H9 (cell line): Measurements from ENCODE around the gene PDE2A. TPM values are rescaled to one million over a fixed set of nuclear protein-coding genes. Genes with fewer than 3 reads are reported as not detected.

Experiments
- DNase-seq: peaks from one replicate; pipeline ENCODE4 v3.0.0-alpha.2; 2017
- H2AFZ ChIP-seq: one replicate; pipeline ENCODE4 v1.6.1; 2013; ENCODE audit warnings: mild to moderate bottlenecking, low read length, control low read depth, moderate library complexity
- H2AK5ac ChIP-seq: 2 replicates; pipeline ENCODE4 v1.6.1; 2013; ENCODE audit warnings: low read length, control low read depth, mixed read lengths; ENCODE audit not compliant: insufficient read length
- H2BK120ac ChIP-seq: one replicate; pipeline ENCODE4 v1.6.1; 2013; ENCODE audit warnings: low read depth, mild to moderate bottlenecking, low read length, control low read depth, inconsistent platforms; ENCODE audit not compliant: poor library complexity, severe bottlenecking
- H2BK12ac ChIP-seq: 2 replicates; pipeline ENCODE4 v1.6.1; 2013; ENCODE audit warnings: low read length, control low read depth, mixed read lengths, low read depth; ENCODE audit not compliant: insufficient read length
- H2BK15ac ChIP-seq: 2 replicates; pipeline ENCODE4 v1.6.1; 2013; ENCODE audit warnings: low read depth, low read length, control low read depth
- H2BK20ac ChIP-seq: one replicate; pipeline ENCODE4 v1.6.1; 2013; ENCODE audit warnings: low read depth, mild to moderate bottlenecking, low read length, control low read depth, inconsistent platforms; ENCODE audit not compliant: poor library complexity, severe bottlenecking
- H2BK5ac ChIP-seq: 2 replicates; pipeline ENCODE4 v1.6.1; 2013; ENCODE audit warnings: low read length, control low read depth, mixed read lengths; ENCODE audit not compliant: insufficient read length
- H3K14ac ChIP-seq: 2 replicates; pipeline ENCODE4 v1.6.1; 2013; ENCODE audit warnings: low read length, control low read depth; ENCODE audit not compliant: insufficient read depth
- H3K18ac ChIP-seq: 2 replicates; pipeline ENCODE4 v1.6.1; 2013; ENCODE audit warnings: low read depth, mild to moderate bottlenecking, mixed read lengths, low read length, control low read depth; ENCODE audit not compliant: insufficient read length
- H3K23ac ChIP-seq: 2 replicates; pipeline ENCODE4 v1.6.1; 2013; ENCODE audit warnings: low read length, control low read depth, mixed read lengths, low read depth; ENCODE audit not compliant: insufficient read length
- H3K23me2 ChIP-seq: 2 replicates; pipeline ENCODE4 v1.6.1; 2013; ENCODE audit warnings: low read depth, mild to moderate bottlenecking, mixed read lengths, low read length, control low read depth; ENCODE audit not compliant: insufficient read length, poor library complexity, severe bottlenecking
- H3K27ac ChIP-seq: 2 replicates; pipeline ENCODE4 v1.5.1; 2013; ENCODE audit warnings: low read length, control low read depth, mixed read lengths, low read depth; ENCODE audit not compliant: insufficient read length
- H3K27me3 ChIP-seq: 2 replicates; pipeline ENCODE4 v1.6.1; 2013; ENCODE audit warnings: low read length, control low read depth, inconsistent platforms; ENCODE audit not compliant: insufficient read depth
- H3K4ac ChIP-seq: 2 replicates; pipeline ENCODE4 v1.6.1; 2013; ENCODE audit warnings: low read depth, mild to moderate bottlenecking, control low read depth, inconsistent platforms, low read length, moderate library complexity
- H3K4me1 ChIP-seq: 2 replicates; pipeline ENCODE4 v1.6.1; 2013; ENCODE audit warnings: low read length, control low read depth, inconsistent platforms; ENCODE audit not compliant: insufficient read depth
- H3K4me2 ChIP-seq: 2 replicates; pipeline ENCODE4 v1.6.1; 2013; ENCODE audit warnings: low read length, control low read depth, mixed read lengths; ENCODE audit not compliant: insufficient read length, insufficient read depth
- H3K56ac ChIP-seq: 2 replicates; pipeline ENCODE4 v1.6.1; 2013; ENCODE audit warnings: low read depth, mild to moderate bottlenecking, mixed read lengths, low read length, control low read depth; ENCODE audit not compliant: insufficient read length
- H3K79me1 ChIP-seq: 2 replicates; pipeline ENCODE4 v1.6.1; 2013; ENCODE audit warnings: low read depth, mild to moderate bottlenecking, moderate library complexity, low read length, control low read depth, inconsistent platforms; ENCODE audit not compliant: insufficient read depth, poor library complexity, severe bottlenecking
- H3K79me2 ChIP-seq: 2 replicates; pipeline ENCODE4 v1.6.1; 2013; ENCODE audit warnings: low read length, control low read depth, inconsistent platforms; ENCODE audit not compliant: insufficient read depth
- H3K9ac ChIP-seq: 2 replicates; pipeline ENCODE4 v1.6.1; 2013; ENCODE audit warnings: low read length, control low read depth, mixed read lengths; ENCODE audit not compliant: insufficient read length; ENCODE audit errors: extremely low read depth
- H3K9me3 ChIP-seq: one replicate; pipeline ENCODE4 v1.6.1; 2013; ENCODE audit warnings: low read depth, low read length, inconsistent platforms; ENCODE audit not compliant: control insufficient read depth
- H3T11ph ChIP-seq: one replicate; pipeline ENCODE4 v1.6.1; 2013; ENCODE audit warnings: mild to moderate bottlenecking, low read length, control low read depth, inconsistent platforms
- H4K20me1 ChIP-seq: one replicate; pipeline ENCODE4 v1.6.1; 2013; ENCODE audit not compliant: control insufficient read depth, insufficient read length, insufficient read depth
- H4K5ac ChIP-seq: 2 replicates; pipeline ENCODE4 v1.6.1; 2013; ENCODE audit warnings: low read depth, mild to moderate bottlenecking, mixed read lengths, low read length, control low read depth; ENCODE audit not compliant: insufficient read length
- H4K8ac ChIP-seq: replicated peaks from 2 replicates; pipeline ENCODE4 v1.6.1; 2013; ENCODE audit warnings: low read length, control low read depth, mixed read lengths, low read depth; ENCODE audit not compliant: insufficient read length
- H4K91ac ChIP-seq: 2 replicates; pipeline ENCODE4 v1.6.1; 2013; ENCODE audit warnings: low read depth, mild to moderate bottlenecking, moderate library complexity, mixed read lengths, low read length, control low read depth; ENCODE audit not compliant: insufficient read length
- H3K27ac Mint-ChIP-seq, 3 experiments: 2 replicates in 2 of 3; 3 replicates in 1 of 3; pipeline ENCODE4 v1.8.0; 2020 to 2021; ENCODE audit warnings: mixed read lengths in 3 of 3, mild to moderate bottlenecking in 1 of 3, moderate library complexity in 1 of 3
- H3K27me3 Mint-ChIP-seq: 2 replicates; pipeline ENCODE4 v1.8.0; 2021; ENCODE audit warnings: low read depth, mild to moderate bottlenecking, moderate library complexity, mixed read lengths
- H3K36me3 Mint-ChIP-seq, 3 experiments: 2 replicates in 2 of 3; 3 replicates in 1 of 3; pipeline ENCODE4 v1.8.0; 2020 to 2021; ENCODE audit warnings: low read depth in 3 of 3, mixed read lengths in 3 of 3; ENCODE audit not compliant: insufficient read depth in 1 of 3
- H3K4me1 Mint-ChIP-seq, 2 experiments: 2 replicates each; pipeline ENCODE4 v1.8.0; 2020; ENCODE audit warnings: mixed read lengths in 2 of 2
- H3K4me3 Mint-ChIP-seq, 2 experiments: 2 replicates in 1 of 2; 3 replicates in 1 of 2; pipeline ENCODE4 v1.8.0; 2020 to 2021; ENCODE audit warnings: mild to moderate bottlenecking in 2 of 2, mixed read lengths in 2 of 2, moderate library complexity in 1 of 2
- H3K9me3 Mint-ChIP-seq, 2 experiments: 2 replicates in 1 of 2; 3 replicates in 1 of 2; pipeline ENCODE4 v1.8.0; 2020; ENCODE audit warnings: mild to moderate bottlenecking in 2 of 2, mixed read lengths in 2 of 2, moderate library complexity in 1 of 2
- WGBS: extraction: QIAGEN DNeasy Blood & Tissue Kit; methylation state at CpG from one replicate; pipeline ENCODE4 v1.1.7; 2013; ENCODE audit warnings: missing lambda C conversion rate, low lambda C conversion rate, mixed read lengths; ENCODE audit not compliant: insufficient read length; ENCODE audit errors: extremely low coverage; 5-methylcytosine and 5-hydroxymethylcytosine counted together
- total RNA-seq: library from RNA; stranded (reverse); gene quantifications from 2 replicates; pipeline ENCODE4 v1.2.1, GENCODE V29; 2021
- TF ChIP-seq, protein P1 (sequence below): fragments of 200-600 bp; sonication (generic); conservative IDR thresholded peaks from 3 replicates; pipeline ENCODE4 v1.8.0; 2021; ENCODE audit warnings: antibody characterized with exemption, mild to moderate bottlenecking

Gene PDE2A
- total RNA-seq, 1 experiment from 2014 or later: 3.4 TPM

GRCh38 chr11:72546866-72547265 lies 127.4 kb downstream of the PDE2A start:
- no CpG with 5 or more reads among the region's 9 CpGs for WGBS
- 0 out of 5 replicates have a peak, but pooled peaks cover 0 to 2% of the 10 kb centered on the region in 2 experiments for H3K9me3 Mint-ChIP-seq
- Histone ChIP-seq H2BK15ac (no peak overlapping the region), H4K5ac (no peak overlapping the region), H3K27me3 (no peaks in the 10 kb centered on the region), H3T11ph (no peak overlapping the region), H4K8ac (no peak overlapping the region), H3K4me1 (no peaks in the 10 kb centered on the region), H2BK5ac (no peak overlapping the region), H4K20me1 (peaks cover 2% of the 10 kb centered on the region), H2BK12ac (no peak overlapping the region), H3K79me1 (no peaks in the 10 kb centered on the region), H3K4ac (no peak overlapping the region), H3K4me2 (no peak overlapping the region), H3K18ac (no peak overlapping the region), H3K27ac (no peak overlapping the region), H2BK20ac (no peak overlapping the region), H3K56ac (no peak overlapping the region), H3K9ac (no peak overlapping the region), H3K23me2 (no peaks in the 10 kb centered on the region), H3K9me3 (no peaks in the 10 kb centered on the region), H3K23ac (no peak overlapping the region), H2BK120ac (no peak overlapping the region), H3K79me2 (no peaks in the 10 kb centered on the region), H2AK5ac (no peak overlapping the region), H4K91ac (no peak overlapping the region), H3K14ac (no peak overlapping the region), H2AFZ (no peak overlapping the region)
- TF ChIP-seq, protein P1, sequence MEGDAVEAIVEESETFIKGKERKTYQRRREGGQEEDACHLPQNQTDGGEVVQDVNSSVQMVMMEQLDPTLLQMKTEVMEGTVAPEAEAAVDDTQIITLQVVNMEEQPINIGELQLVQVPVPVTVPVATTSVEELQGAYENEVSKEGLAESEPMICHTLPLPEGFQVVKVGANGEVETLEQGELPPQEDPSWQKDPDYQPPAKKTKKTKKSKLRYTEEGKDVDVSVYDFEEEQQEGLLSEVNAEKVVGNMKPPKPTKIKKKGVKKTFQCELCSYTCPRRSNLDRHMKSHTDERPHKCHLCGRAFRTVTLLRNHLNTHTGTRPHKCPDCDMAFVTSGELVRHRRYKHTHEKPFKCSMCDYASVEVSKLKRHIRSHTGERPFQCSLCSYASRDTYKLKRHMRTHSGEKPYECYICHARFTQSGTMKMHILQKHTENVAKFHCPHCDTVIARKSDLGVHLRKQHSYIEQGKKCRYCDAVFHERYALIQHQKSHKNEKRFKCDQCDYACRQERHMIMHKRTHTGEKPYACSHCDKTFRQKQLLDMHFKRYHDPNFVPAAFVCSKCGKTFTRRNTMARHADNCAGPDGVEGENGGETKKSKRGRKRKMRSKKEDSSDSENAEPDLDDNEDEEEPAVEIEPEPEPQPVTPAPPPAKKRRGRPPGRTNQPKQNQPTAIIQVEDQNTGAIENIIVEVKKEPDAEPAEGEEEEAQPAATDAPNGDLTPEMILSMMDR: no peak
- H3K4me1 Mint-ChIP-seq: no peaks in the 10 kb centered on the region
- H3K36me3 Mint-ChIP-seq: no peaks in the 10 kb centered on the region
- no peak overlapping the region for H3K27ac Mint-ChIP-seq
- no peak for DNase-seq
- H3K4me3 Mint-ChIP-seq: no peak overlapping the region
- H3K27me3 Mint-ChIP-seq: peaks cover 24% of the 10 kb centered on the region
